ENCODE results near the gene GOSR2. TPM values are rescaled to one million over a fixed set of nuclear protein-coding genes. Genes with fewer than 3 reads are reported as not detected.

Gene GOSR2
- total RNA-seq, 4 donors from 2014 or later: 45.9 to 88.3 (median 51.6) TPM

GRCh38 chr17:46908068-46908737 lies 14.8 kb upstream of the GOSR2 start:
- TF ChIP-seq CTCF (IDR thresholded peaks at IDR 0.05): no peak
- WGBS, 2 donors: 51 to 76% methylated on average over 12 of the region's 14 CpGs
- H3K9me3 ChIP-seq: no peaks in the 10 kb centered on the region
- no peak overlapping the region for H3K4me3 ChIP-seq (replicated peaks in 1 of 3)
- no peaks in the 10 kb centered on the region for H3K36me3 ChIP-seq
- H3K4me1 ChIP-seq: no peaks in the 10 kb centered on the region
- no peak overlapping the region for H3K27ac ChIP-seq
- intact Hi-C loops (cut with DNase I): no loop called here
- no peaks in the 10 kb centered on the region for H3K27me3 ChIP-seq
- DNase-seq: no peak

GRCh38 chr17:46910179-46910927 lies 12.6 kb upstream of the GOSR2 start:
- H3K4me3 ChIP-seq (replicated peaks in 1 of 3): no peak overlapping the region
- H3K4me1 ChIP-seq: no peaks in the 10 kb centered on the region
- no peaks in the 10 kb centered on the region for H3K9me3 ChIP-seq
- H3K27ac ChIP-seq: no peak overlapping the region
- DNase-seq: no peak
- intact Hi-C loops (cut with DNase I): no loop called here
- H3K36me3 ChIP-seq: no peaks in the 10 kb centered on the region
- WGBS, 2 donors: 65 to 71% methylated on average over 9 of the region's 10 CpGs
- H3K27me3 ChIP-seq: no peaks in the 10 kb centered on the region
- TF ChIP-seq POLR2A (IDR thresholded peaks at IDR 0.05) (no peak), CTCF (IDR thresholded peaks at IDR 0.05) (no peak)

GRCh38 chr17:46911311-46911710 lies 11.6 kb upstream of the GOSR2 start:
- intact Hi-C loops (cut with DNase I): no loop called here
- TF ChIP-seq CTCF (IDR thresholded peaks at IDR 0.05): no peak
- no peak for TF ChIP-seq POLR2A (IDR thresholded peaks at IDR 0.05)
- H3K4me1 ChIP-seq: no peaks in the 10 kb centered on the region

GRCh38 chr17:46915596-46915995 lies 7.4 kb upstream of the GOSR2 start:
- intact Hi-C loops (cut with DNase I): no loop called here
- TF ChIP-seq CTCF (IDR thresholded peaks at IDR 0.05) (no peak), POLR2A (IDR thresholded peaks at IDR 0.05) (no peak)
- 0 to 47% methylated on average over 1 of the region's 1 CpG for WGBS, 2 donors

More at GRCh38 chr17:46911311-46911710, 11.6 kb upstream of the GOSR2 start:
- no peak for DNase-seq
- H3K27me3 ChIP-seq: no peaks in the 10 kb centered on the region
- no peak overlapping the region for H3K4me3 ChIP-seq (replicated peaks in 1 of 3)
- WGBS, 2 donors: 84 to 92% methylated on average over 3 of the region's 3 CpGs
- no peaks in the 10 kb centered on the region for H3K9me3 ChIP-seq
- no peak overlapping the region for H3K27ac ChIP-seq
- H3K36me3 ChIP-seq: no peaks in the 10 kb centered on the region

GRCh38 chr17:46916211-46916610 lies 6.7 kb upstream of the GOSR2 start:
- Histone ChIP-seq H3K27ac (no peak overlapping the region), H3K36me3 (no peaks in the 10 kb centered on the region), H3K27me3 (no peaks in the 10 kb centered on the region), H3K9me3 (no peaks in the 10 kb centered on the region), H3K4me3 (replicated peaks in 1 of 3) (no peak overlapping the region), H3K4me1 (no peaks in the 10 kb centered on the region)
- no peak for DNase-seq
- 93 to 94% methylated on average over 2 of the region's 2 CpGs for WGBS, 2 donors
- TF ChIP-seq CTCF (IDR thresholded peaks at IDR 0.05) (no peak), POLR2A (IDR thresholded peaks at IDR 0.05) (no peak)
- intact Hi-C loops (cut with DNase I): no loop called here

More at GRCh38 chr17:46915596-46915995, 7.4 kb upstream of the GOSR2 start:
- Histone ChIP-seq H3K27me3 (no peaks in the 10 kb centered on the region), H3K4me1 (no peaks in the 10 kb centered on the region), H3K4me3 (replicated peaks in 1 of 3) (no peak overlapping the region), H3K27ac (no peak overlapping the region), H3K9me3 (no peaks in the 10 kb centered on the region), H3K36me3 (no peaks in the 10 kb centered on the region)
- no peak for DNase-seq
